HG03520 (cell line): ENCODE measurements around the gene LDLRAD4.

Source experiments
- ATAC-seq: cut with Tn5 transposase; IDR thresholded peaks from one replicate; pipeline ENCODE4 v1.9.1; 2021; ENCODE audit warnings: mild to moderate bottlenecking, moderate library complexity; ENCODE audit not compliant: unreplicated experiment

The LDLRAD4 gene

DNA sequence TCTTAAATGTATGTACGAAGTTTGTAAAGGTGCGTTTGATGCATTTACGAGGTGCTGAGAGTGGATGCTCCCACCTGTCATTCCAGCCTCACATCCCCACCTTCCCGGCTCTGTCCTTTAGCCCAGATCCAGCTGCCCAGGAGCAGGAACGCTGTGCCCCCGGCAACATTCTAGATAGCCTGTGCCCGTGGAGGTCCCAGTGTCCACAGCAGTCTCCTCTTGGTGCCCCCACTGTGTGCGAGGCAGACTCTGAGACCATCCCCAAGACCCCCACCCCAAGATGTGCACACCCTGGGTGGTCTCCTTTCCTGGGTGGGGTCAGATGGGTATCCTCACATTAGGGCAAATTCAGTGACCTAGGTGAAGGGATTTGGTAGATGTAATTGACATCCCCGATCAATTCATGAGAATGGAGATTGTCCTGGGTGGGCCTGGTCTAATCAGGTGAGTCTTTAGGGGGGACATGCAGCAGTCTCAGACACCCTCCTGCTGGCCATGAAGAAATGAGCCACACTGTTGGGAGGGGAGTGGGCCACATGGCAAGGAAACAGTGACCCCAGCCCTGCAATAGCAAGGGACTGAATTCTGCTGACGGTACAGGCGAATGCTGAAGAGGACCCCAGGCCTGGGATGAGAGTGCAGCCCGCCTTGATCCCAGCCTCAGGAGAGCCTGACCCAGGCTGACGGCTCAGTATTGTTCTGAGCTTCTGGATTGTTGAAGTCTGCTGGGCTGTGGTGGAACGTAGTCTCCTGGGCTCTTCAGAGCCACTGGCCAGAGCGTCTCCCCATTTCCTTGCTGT, 304.5 kb downstream of the LDLRAD4 start:
- ATAC-seq, result no peak

DNA sequence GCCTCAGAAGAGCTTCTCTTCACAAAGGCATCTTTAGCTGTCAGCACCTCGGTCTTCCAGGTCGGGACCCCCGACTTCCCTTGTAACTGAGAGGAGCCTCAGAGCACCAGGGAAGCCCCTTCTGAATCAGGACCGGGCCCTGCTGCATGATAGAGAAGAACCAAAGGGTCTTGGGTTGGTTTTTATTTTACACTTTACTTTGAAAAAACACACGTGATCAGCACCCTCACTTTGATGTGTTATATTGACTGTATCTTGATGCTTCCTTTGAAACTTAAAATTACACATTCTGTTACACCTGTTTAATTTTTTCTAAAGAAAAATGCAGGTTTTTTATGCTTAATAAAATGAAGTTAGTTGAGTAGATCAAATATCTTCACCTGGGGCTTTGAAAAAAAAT, 305.5 kb downstream of the LDLRAD4 start:
- ATAC-seq, result no peak

GRCh38 chr18:13524811-13525210, 306.3 kb downstream of the LDLRAD4 start:
- ATAC-seq, result no peak

DNA sequence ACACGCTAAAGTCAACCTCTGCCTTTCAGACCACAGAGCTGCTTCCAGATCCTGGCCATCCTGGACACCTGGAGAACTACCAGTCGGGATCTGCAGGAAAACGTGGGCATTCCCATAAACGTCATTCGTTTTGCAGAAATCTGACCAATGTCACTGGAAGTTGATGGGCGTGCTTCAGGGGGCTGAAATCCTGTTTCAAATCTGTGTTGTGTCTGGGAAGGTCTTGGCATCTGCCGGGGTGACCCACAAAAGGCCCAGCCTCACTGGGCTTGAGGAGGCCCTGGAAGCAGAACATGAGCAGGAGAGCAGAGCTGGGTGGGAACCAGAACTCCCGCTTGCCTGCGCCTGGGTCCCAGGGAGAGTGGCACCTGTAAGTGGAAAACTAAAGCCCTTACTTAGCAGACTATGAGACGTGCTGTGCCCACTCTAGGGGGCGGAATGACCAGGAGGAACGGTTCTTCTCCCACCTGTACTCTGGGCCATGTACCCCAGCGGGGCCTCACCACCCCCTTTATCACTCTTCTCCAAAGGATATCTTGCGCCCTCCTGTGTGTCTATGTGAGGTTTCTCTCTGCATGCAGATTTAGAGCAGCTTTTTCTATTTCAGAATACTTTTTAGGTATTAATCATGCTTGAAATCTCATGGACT, 306.9 kb downstream of the LDLRAD4 start:
- no peak for ATAC-seq

GRCh38 chr18:13526519-13526918, 308.0 kb downstream of the LDLRAD4 start:
- no peak for ATAC-seq

DNA sequence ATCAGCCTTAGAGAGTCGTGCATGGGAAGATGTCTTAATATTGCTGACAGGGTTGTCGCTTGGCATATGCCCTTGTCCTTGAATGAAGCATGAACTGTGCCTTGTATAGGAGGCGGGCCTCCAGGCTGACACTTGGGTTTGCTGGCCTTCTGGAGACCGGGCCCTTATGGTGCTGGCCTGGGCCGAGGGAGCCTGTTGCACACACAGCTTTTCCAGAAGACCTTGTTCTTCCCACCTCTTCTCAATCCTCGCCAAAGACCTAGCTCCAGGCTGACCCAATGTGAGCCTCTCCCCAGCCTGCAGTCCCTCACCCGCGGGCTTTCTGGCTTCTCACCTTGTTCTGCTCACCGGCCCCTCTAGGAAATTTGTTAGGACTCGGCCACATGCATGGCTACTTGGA, 308.7 kb downstream of the LDLRAD4 start:
- no peak for ATAC-seq

GRCh38 chr18:13527730-13528129, 309.2 kb downstream of the LDLRAD4 start:
- ATAC-seq, result no peak

DNA sequence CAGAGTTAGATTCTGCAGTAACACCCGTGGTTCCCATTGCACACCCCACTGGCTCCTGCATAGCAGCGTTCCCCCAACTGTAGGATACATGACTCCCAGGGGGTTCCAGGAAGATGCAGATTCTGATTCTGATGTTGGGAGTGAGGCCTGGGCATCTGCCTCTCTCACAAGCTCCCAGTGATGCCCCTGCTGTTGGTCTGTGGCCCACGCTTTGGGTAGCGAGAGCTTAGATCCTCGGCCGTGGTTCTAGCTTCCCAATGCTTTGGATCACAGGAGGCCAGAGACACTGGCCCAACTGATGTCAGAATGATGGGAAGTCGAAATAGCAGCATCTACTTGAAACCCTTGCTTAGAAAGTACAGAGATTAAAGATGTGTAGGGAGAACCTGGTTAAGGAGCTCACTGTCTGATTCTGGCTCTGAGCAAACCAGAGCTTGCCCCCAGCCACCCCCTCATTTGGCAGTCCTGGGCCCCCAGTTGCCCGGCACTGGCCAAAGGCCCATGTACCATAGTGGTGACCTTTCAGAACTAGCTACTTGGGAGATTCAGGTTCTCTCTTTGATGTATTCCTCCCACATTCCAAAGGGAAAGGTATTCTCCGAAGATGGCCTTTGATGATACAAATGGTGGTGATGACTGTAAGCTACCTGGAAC, 310.3 kb downstream of the LDLRAD4 start:
- ATAC-seq, result no peak

DNA sequence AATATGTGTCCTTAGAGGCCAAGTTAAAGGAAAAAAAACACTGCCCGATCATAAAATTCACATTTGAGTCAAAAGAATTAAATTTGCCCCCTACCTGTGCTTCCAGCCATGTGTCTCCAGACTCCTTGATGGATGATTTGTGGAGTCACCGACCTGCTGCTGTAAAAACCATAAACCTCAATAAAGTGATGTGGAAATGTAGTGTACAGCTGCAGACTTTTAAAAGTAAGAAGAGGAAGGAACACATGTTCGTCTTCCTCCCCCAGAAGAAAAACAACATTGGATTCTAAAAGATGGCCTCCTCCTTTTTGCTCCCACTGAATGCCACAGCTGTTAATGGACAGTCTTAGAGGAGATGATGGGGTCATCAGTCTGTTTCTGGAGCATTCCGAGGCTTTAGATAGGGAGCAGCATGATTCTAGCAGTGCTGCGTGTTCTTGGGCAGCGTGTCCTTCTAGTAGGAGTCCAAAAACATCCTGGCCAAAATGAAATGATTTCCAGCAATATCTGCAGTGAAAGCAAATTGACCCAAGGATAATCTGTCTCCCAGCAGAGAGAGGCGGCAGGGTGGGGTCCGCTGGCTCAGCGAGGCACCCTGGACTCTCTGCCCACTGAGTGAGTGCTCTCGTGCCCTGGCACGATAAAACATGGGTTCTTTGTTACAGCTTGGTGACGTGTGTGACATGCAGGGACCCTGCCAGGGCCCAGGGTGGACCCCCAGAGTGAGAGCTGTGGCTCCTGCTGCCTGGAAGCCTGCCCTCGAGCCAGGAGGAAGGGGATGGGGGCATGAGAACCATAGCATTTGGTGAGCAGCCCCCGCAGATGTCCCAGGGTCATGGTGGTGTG, 311.7 kb downstream of the LDLRAD4 start:
- ATAC-seq, result no peak

GRCh38 chr18:13530879-13531387, 312.4 kb downstream of the LDLRAD4 start:
- ATAC-seq, result no peak

DNA sequence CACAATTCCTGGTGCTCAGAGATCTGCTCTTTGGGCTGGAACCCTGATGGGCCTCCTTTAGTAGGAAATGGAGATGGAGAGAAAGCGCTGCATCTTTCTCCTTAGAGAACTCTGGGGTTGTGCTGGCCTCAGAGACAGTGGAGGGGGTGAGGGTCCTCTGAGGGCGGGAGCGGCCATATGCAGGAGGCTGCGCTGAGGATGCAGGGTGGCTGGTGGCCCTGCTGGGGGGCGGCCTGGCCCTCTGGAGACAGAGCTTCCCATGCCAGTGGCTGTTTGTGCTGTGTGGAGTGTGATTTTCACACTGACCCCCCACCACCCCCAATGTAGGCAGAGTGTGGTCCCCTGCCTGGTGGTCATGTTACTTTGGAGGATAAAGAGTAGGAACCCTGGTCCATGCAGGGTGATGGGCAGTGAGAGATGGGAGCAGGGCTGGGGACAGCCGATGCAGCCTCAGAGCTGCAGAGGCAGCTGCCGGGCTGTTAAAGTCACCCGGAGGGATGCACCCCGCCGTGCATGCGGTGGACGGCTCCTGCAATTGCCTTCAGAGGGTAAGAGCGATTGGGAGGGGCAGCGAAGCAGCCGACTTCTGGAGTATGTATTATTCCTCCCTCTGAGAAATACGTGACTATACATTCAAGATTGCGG, 313.2 kb downstream of the LDLRAD4 start:
- no peak for ATAC-seq

GRCh38 chr18:13532406-13533075, 314.0 kb downstream of the LDLRAD4 start:
- ATAC-seq, result no peak

DNA sequence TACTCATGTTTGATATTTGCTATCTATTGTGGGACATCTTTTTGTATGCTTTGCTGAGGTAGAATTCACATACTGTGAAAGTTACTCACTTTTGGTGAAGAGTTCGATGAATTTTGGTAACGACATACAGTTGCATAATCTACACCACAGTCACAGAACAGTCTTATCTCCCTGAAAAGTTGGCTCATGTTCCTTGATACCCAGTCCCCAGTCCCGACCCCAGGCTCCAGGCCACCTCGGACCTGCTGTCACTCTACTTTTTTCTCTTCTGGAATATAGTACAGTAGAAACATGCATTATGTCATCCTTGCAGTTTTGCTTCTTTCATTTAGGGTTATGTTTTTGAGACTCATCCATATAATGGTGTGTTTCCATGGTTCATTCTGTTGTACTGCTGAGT, 316.1 kb downstream of the LDLRAD4 start:
- no peak for ATAC-seq

GRCh38 chr18:13536578-13536977, 318.0 kb downstream of the LDLRAD4 start:
- ATAC-seq, result no peak

DNA sequence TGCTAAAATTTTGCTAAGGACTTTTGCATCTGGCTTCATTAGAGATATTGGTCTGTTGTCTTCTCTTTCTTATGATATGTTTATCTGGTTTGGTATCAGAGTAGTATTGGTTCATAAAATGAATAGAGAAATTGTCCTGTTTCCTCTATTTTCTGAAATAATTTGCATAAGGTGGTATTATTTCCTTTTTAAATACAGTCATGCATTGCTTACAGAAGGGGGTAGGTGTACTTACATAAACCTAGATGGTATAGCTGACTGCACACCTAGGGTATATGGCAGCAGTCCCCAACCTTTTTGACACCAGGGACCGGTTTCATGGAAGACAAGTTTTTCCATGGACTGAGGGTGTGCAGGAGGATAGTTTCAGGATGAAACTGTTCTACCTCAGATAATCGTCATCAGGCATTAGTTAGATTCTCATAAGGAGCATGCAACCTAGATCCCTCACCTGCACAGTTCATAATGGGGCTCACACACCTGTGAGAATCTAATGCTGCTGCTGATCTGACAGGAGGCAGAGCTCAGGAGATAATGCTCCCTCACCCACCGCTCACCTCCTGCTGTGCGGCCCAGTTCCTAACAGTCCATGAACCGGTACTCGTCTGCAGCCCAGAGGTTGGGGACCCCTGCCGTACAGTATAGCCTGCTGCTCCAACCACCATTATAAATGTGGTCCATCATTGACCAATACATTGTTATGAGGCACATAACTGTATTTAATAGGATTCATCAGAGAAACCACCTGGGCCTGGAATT, 318.6 kb downstream of the LDLRAD4 start:
- no peak for ATAC-seq

- ATAC-seq, result no peak
These were observed 320.1 kb downstream of the LDLRAD4 start for GRCh38 chr18:13538630-13539029.

DNA sequence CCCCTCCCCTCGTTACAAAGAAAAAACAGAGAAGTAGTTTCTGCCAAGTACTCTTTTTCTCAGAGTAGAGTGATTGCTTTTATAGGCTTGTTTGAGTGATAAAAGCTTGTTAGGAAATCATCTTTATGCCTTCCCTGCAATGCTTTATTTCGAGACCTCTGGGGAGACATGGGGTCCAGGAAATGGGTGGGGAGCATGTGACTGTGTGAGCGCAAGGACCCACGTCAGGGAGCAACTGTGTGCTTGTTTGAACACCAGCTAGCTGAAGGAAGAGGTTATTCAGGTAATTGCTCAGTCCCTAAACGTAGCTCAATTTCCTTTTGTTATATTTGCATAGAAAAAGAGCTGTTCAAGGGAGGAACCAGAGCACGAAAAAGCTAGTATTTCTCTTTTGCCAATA, 320.5 kb downstream of the LDLRAD4 start:
- ATAC-seq, result no peak

- no peak for ATAC-seq
These were observed 321.4 kb downstream of the LDLRAD4 start for GRCh38 chr18:13539843-13540476.
